GM12864 (cell line): ENCODE results near the gene TMEM95.

Experiments used
- DNase-seq: peaks from one replicate; pipeline ENCODE4 v3.0.0-alpha.2; 2011; ENCODE audit warnings: low read depth
- H3K4me3 ChIP-seq: 2 replicates; pipeline ENCODE4 v1.5.1; 2011; ENCODE audit warnings: mild to moderate bottlenecking, low read depth, low read length, control low read depth
- TF ChIP-seq, protein P1 (sequence below): IDR thresholded peaks from 2 replicates; pipeline ENCODE4 v1.5.1; 2011; ENCODE audit warnings: low read depth, mild to moderate bottlenecking, moderate library complexity, low read length, control low read depth, inconsistent platforms; ENCODE audit errors: missing control alignments

The TMEM95 gene

GRCh38 chr17:7312432-7313087 lies 42.4 kb upstream of the TMEM95 start:
- no peak overlapping the region for H3K4me3 ChIP-seq
- TF ChIP-seq, protein P1, sequence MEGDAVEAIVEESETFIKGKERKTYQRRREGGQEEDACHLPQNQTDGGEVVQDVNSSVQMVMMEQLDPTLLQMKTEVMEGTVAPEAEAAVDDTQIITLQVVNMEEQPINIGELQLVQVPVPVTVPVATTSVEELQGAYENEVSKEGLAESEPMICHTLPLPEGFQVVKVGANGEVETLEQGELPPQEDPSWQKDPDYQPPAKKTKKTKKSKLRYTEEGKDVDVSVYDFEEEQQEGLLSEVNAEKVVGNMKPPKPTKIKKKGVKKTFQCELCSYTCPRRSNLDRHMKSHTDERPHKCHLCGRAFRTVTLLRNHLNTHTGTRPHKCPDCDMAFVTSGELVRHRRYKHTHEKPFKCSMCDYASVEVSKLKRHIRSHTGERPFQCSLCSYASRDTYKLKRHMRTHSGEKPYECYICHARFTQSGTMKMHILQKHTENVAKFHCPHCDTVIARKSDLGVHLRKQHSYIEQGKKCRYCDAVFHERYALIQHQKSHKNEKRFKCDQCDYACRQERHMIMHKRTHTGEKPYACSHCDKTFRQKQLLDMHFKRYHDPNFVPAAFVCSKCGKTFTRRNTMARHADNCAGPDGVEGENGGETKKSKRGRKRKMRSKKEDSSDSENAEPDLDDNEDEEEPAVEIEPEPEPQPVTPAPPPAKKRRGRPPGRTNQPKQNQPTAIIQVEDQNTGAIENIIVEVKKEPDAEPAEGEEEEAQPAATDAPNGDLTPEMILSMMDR: no peak
- DNase-seq: no peak

DNA sequence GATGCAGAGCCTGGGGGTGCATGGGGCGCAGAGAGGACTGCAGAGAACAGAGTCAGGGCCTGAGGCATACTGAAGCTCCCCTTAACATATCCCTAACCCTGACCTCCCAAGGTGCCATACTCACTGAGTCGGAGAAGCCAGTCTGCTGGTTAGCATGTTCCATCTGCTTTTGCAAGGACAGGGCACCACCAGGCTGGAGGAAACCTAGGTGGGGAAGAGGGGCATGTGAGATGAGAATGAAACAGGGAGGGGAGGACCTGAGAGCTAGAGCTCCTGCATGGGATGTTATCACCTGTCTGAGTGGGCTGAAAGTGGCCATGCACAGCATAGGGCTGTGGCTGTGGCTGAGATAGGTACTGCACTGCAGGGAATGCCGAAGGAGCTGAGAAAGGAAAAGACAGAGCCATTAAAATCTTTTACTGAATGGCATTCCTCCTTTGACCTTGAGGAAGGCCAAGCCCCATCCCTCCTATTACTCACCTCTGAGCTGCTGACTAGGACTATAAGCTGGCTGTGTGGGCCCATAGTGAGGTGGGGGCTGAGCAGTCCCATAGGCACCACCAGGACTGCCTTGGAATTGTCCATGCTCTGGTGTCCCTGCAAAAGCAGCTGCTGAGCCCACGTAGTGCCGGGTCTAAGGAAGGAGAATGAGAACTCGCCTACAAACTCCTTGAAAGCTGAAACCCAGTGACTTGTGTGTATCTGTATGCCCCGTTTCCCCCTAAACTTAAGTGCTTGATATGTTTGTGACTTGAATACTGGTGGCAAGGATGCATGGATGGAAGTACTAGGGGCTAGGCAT lies 41.7 kb upstream of the TMEM95 start:
- TF ChIP-seq, protein P1: peak; percentile 45
- H3K4me3 ChIP-seq: no peak overlapping the region
- DNase-seq: no peak

- no peak for DNase-seq
- TF ChIP-seq, protein P1: no peak
Observed at GRCh38 chr17:7313890-7314718, 40.9 kb upstream of the TMEM95 start.

GRCh38 chr17:7314719-7315569 lies 40.0 kb upstream of the TMEM95 start, which contains the start of gene GPS2:
GPS2 (minus strand) TSS chr17:7315360; CDS start chr17:7315052, 308 bp downstream.
- peak; percentile 55 for DNase-seq
- peak within 1 kb of the TSS; percentile 68 for H3K4me3 ChIP-seq
- TF ChIP-seq, protein P1: no peak

More at GRCh38 chr17:7313890-7314718, 40.9 kb upstream of the TMEM95 start:
- peak overlapping the region; percentile 68 for H3K4me3 ChIP-seq

GRCh38 chr17:7315570-7316235 lies 39.3 kb upstream of the TMEM95 start:
- peak overlapping the region; percentile 68 for H3K4me3 ChIP-seq

More at GRCh38 chr17:7315570-7316235, 39.3 kb upstream of the TMEM95 start:
- TF ChIP-seq, protein P1: no peak
- DNase-seq: no peak
